RPMI8226 (cell line): ENCODE measurements around the gene ESPNL.

Experiments used
- DNase-seq: peaks from one replicate; pipeline ENCODE4 v3.0.0-alpha.2; 2015

ESPNL gene

DNA sequence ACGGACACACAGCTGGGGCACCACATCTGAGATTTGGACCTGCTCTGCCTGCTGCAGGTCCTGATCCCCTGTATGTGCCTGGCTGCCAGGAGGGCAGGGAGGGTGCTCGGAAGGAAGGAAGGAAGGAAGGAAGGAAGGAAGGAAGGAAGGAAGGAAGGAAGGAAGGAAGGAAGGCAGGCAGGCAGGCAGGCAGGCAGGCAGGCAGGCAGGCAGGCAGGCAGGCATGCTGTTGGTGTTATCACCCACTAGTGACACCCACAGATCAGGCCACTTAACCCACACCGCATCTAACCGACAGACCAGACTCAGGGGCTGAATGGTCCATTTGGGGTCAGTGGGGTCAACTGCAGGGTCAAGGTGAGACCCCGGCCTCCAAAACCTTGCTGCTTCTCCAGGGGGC lies 44.1 kb downstream of the ESPNL start:
- DNase-seq = no peak

GRCh38 chr2:238145046-238145445 lies 44.9 kb downstream of the ESPNL start:
- DNase-seq = no peak

DNA sequence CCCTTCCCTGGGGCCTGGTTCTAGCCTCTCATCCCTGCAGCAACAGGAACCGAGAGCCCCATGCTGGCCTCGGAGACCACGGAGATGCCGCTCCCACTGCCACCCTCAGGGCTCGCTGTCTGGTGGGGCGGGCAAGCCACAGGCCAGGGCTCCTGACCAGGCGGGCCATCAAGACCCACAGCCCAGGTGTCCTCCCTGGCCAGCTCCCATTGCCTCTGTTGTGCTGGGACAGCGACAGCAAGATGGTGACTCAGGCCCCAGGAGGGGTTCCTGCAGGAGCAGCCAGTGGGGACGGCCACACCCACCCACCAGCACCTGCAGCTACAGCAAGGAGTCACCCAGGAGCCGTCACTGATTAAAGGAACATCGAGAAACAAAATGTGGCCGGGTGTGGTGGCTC lies 45.7 kb downstream of the ESPNL start:
- DNase-seq = no peak

GRCh38 chr2:238146884-238147544 lies 46.9 kb downstream of the ESPNL start:
- no peak for DNase-seq

GRCh38 chr2:238148981-238149380 lies 48.8 kb downstream of the ESPNL start:
- no peak for DNase-seq

- no peak for DNase-seq
Measured at GRCh38 chr2:238149841-238150572, 49.9 kb downstream of the ESPNL start.

GRCh38 chr2:238150686-238151085 lies 50.5 kb downstream of the ESPNL start:
- no peak for DNase-seq

- no peak for DNase-seq
Measured at GRCh38 chr2:238151205-238151604, 51.1 kb downstream of the ESPNL start.

GRCh38 chr2:238151628-238152235 lies 51.6 kb downstream of the ESPNL start:
- DNase-seq = no peak

DNA sequence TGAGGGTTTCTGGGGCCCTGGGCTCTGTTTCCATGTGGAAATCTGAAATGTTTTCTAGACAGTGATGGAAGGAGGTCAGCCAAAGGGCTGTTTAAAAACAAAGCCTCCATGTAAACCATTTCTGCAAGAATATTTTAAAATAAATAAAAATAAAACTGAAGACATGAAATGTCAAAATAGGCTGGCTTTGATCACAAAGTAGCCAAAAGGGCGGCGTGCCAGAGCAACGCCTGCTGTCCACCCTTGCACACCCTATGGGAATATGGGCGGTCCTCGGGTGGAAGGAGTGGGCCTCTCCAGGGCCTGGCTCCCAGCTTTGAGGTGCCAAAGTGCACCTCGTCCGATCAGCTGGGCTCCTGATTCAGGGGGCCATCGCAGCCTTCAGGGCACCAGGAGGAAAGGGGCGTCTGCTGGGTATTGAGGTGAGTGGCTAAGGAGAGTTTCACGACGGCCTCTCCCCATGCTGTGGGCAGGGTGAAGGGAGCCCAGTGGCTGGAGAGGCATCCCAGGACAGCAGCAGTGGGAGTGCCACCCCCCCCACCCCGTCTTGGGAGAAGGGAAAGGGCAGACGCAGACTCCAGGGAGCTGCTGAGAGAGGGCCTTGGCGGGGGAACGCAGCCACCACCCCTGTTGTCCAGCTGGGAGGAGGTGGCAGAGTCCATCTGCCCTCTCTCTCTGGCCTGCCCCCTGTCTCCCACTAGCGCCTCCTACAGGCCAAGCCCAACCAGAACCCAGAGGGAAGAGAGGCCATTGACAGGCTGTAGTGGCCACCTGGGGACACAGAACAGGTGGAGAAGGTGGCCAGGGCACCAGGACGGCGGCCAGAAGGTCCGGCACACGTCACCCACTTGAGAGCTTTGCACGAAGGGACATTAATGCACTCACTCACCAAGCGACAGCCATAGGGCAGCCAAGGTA lies 52.9 kb downstream of the ESPNL start:
- DNase-seq = no peak

GRCh38 chr2:238154570-238154969 lies 54.4 kb downstream of the ESPNL start:
- DNase-seq = no peak

DNA sequence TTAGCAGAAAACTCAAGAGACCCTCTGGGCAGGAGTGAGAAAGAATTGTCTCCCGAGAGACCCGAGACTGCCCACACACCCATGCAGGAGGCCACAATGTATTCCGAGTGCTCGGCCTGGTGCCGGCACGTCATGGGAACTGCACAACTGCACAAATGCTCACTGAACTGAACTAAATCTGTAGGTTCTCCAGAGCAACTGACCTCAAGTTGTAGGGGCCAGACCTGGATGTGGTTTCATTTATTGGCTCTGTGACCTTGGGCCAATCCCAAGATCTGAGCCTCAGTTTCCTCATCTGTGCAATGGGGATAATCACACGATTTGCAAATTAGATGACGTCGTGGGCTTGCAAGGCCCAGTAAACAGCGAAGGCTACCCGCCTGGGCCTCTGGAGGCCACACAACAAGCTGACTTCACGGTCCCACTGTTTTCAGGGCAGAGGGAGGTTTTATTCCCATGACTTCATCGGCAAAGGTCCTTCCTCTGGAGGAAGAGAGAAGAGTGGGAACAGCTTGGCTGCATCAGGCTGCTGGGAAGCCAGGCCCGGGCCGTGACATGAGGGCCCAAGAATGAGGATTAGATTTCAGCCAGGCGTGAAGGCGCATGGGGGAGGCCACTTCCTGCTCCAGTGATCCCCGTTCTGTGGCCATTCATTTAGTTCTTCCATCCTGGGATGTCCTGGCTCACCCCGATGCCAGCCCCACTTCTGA lies 55.1 kb downstream of the ESPNL start:
- no peak for DNase-seq

DNA sequence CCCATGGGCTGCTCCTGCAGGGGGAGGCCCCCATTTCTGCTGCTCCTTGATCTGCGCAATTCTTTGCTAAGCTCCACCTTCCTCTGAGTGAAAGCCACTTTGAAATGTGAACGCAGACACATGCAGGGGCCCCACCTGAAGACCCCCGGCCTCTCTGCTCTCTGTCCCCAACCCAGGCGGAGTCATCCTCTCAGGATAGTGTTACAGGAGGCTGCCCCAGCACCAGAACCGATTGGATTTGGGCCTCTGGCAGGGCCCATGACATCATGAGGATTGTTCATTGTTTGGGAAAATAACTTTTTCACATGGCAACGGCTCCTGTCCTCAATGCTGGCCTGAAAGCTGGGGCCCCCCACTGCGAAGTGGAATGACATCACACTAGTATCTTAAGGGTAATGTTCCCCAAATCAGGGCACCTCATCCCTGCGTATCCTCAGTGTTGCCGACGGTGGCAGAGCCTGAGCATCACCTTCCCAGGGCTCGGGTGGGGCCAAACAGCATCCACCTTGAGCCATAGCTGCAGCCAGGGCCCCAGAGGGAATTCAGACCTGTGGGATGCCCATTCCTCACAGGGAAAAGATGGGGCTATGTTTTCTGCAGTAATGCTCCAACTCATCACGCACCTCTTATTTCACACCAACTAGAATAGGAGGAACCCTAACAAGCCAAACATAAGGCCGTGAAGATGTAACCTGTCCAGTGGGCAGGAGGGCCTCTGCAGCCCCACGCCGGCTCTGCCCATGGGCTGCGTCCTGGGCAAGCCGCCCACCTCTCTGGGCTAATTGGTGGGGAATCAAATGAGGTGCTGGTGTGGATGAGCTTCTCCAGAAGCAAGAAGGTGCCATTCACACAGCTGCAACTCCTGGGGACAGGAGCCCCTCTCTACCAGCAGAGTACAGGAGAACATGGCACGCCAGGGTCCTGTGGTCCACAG lies 55.9 kb downstream of the ESPNL start:
- no peak for DNase-seq

DNA sequence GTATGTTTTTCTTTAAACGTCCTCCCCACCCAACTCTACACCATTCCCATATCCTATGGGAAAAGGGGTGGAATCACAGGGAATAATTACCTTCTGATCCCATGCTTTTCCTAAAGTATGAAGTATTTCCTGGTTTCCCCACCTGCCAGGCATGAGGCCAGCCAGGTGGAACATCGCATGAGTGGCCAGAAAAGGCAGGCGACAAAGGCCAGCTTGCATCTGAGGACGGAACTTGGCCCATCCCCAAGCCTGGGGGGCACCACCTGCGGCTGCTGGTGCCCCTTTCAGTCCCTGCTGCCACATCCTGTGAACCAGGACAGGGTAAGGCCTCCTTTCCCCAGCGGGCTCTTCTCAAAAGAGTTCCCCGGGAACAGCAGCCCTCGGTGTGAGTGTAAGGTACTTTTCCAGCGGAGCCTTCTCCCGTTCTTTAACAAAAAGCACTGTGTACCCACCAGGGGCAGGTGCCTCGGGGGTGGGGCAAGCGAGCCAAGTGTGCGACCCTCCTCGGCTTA lies 57.4 kb downstream of the ESPNL start:
- no peak for DNase-seq

GRCh38 chr2:238158018-238158508 lies 57.9 kb downstream of the ESPNL start:
- DNase-seq = no peak

GRCh38 chr2:238158509-238159070 lies 58.5 kb downstream of the ESPNL start, which contains the start of gene ERFE:
ERFE (plus strand) TSS chr2:238158970; CDS start chr2:238159008, 38 bp downstream.
- peak; percentile 65 for DNase-seq

GRCh38 chr2:238159071-238159539 lies 59.0 kb downstream of the ESPNL start:
- peak; percentile 31 for DNase-seq

DNA sequence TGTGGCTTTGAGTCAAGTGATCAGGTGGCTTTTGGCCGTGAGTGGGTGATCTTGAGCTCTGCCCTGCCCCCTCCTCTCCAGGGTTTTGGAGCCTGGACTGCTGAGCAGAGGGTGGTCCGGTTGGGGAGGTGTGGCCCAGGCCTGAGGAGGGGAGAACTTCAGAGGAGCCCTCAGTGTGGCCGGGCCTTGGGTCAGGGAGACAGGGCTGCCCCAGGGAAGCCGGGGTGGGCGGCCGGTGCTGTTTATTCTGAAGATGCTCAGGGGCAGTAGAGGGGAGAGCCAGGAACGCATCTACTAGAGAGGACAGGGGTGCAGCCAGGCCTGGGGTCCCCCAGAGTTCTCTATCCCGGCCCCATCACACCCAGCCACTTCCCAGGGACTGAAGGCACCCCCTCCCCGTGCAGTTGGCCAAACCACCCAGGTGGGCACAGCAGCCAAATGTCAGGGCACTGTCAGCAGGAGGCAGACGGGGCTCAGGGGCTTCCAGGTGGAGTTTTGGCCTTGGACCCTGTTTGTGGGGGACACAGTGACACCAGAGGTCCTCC lies 59.6 kb downstream of the ESPNL start:
- no peak for DNase-seq

- no peak for DNase-seq
Measured at GRCh38 chr2:238160206-238161129, 60.3 kb downstream of the ESPNL start.
